Measurements from ENCODE around the gene ARHGAP24.
A peak's percentile ranks its signal among the peaks of the same experiment; 100 is the strongest.

The ARHGAP24 gene

GRCh38 chr4:86044593-86044985 lies 569.6 kb downstream of the ARHGAP24 start:
- no peak for DNase-seq (ENCODE audit: low read depth)
- TF ChIP-seq, protein P1, sequence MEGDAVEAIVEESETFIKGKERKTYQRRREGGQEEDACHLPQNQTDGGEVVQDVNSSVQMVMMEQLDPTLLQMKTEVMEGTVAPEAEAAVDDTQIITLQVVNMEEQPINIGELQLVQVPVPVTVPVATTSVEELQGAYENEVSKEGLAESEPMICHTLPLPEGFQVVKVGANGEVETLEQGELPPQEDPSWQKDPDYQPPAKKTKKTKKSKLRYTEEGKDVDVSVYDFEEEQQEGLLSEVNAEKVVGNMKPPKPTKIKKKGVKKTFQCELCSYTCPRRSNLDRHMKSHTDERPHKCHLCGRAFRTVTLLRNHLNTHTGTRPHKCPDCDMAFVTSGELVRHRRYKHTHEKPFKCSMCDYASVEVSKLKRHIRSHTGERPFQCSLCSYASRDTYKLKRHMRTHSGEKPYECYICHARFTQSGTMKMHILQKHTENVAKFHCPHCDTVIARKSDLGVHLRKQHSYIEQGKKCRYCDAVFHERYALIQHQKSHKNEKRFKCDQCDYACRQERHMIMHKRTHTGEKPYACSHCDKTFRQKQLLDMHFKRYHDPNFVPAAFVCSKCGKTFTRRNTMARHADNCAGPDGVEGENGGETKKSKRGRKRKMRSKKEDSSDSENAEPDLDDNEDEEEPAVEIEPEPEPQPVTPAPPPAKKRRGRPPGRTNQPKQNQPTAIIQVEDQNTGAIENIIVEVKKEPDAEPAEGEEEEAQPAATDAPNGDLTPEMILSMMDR (conservative IDR thresholded peaks at IDR 0.05; ENCODE audit: control insufficient read depth, insufficient read depth, low read depth, low read length) = no peak
- no peak overlapping the region for H3K4me3 ChIP-seq (ENCODE audit: control insufficient read depth, low read depth, low read length)

- no peak overlapping the region for H3K4me3 ChIP-seq (ENCODE audit: control insufficient read depth, low read depth, low read length)
- DNase-seq (ENCODE audit: low read depth) = peak; percentile 84
- TF ChIP-seq, protein P1 (conservative IDR thresholded peaks at IDR 0.05; ENCODE audit: control insufficient read depth, insufficient read depth, low read depth, low read length) = no peak
Observed at GRCh38 chr4:86048426-86048825, 573.5 kb downstream of the ARHGAP24 start.

DNA sequence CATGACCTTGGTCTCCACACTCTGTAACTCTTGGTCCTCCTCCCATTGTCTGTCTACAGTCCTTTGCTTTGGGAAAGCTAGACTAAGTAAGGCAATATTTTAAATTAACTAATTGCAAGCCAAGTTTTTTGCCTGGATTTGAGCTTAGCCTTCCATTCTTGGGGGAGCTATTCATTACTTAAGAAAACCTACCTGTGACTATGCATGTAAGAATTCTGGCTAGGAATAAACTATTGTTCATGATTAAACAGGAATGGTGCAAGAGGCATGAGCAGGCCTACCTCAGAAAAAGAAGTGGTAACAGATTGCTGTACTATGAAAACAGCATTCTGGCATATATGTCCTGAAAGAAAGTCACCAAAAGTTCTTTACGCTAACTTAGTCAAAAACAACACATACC lies 575.5 kb downstream of the ARHGAP24 start:
- H3K4me3 ChIP-seq (ENCODE audit: control insufficient read depth, low read depth, low read length) = no peak overlapping the region
- TF ChIP-seq, protein P1 (conservative IDR thresholded peaks at IDR 0.05; ENCODE audit: control insufficient read depth, insufficient read depth, low read depth, low read length) = no peak
- DNase-seq (ENCODE audit: low read depth) = peak; percentile 10
